Epithelial cell of proximal tubule (primary cell): ENCODE measurements around the gene INPP5F. TPM values are rescaled to one million over a fixed set of nuclear protein-coding genes. Genes with fewer than 3 reads are reported as not detected.

Experiments used
- DNase-seq: peaks from one replicate; pipeline ENCODE4 v3.0.0-alpha.2; 2011; ENCODE audit warnings: low read depth
- H3K4me3 ChIP-seq: 2 replicates; pipeline ENCODE4 v1.5.1; 2011; ENCODE audit warnings: low read depth, mild to moderate bottlenecking, low read length
- total RNA-seq: library from RNA; depleted of rRNA; stranded (reverse); fragments of >200 nt; gene quantifications from 2 replicates; pipeline ENCODE4 v1.2.3, GENCODE V29; 2015
- TF ChIP-seq, protein P1 (sequence below): conservative IDR thresholded peaks from 2 replicates; pipeline ENCODE4 v1.5.1; 2012; ENCODE audit warnings: low read depth, mild to moderate bottlenecking, low read length

INPP5F gene
- total RNA-seq, 1 donor from 2014 or later = 12.4 TPM

DNA sequence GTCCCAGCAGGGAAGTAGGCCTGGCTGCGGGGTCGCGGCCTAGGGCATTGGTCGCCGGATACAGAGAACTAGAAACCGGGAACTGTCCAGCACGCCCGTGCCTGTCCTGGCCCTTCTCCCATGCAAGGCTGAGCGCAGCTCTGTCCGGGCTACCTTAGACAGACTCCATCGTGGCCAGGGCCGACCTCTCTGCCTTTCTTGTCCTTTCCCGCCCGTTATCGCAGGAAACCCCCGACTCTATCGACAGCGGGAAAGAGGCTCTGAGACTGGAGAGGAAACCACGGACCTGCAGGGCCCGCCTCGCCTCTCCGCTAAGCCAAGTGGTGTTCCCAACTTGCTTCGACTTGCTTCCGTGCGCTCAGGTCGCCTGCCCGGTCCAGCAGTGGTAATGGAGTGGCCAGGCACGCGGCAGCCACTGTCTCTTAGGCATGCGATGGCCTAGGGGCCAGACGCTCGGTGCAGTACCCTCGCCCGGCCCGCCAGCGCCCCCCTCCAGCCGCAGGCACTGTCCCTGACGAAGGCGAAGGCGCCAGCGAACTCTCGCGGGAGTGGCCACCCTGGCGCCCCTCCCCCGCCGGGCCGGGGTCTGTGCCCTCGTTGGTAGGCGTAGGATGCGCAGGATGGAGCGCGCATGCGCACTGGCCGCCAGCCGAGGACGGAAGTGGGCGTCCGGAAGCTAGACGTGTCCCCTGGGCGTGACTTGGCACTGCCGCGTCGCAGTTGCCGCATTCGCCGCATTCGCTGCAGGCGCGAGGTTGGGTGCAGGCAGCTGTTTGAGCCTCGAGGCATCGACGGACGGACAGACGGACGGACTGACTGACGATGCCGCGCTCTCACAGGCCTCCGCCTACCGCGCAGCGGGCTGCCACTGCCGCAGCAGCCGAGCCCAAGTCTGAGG, 92.4 kb downstream of the INPP5F start:
- TF ChIP-seq, protein P1, sequence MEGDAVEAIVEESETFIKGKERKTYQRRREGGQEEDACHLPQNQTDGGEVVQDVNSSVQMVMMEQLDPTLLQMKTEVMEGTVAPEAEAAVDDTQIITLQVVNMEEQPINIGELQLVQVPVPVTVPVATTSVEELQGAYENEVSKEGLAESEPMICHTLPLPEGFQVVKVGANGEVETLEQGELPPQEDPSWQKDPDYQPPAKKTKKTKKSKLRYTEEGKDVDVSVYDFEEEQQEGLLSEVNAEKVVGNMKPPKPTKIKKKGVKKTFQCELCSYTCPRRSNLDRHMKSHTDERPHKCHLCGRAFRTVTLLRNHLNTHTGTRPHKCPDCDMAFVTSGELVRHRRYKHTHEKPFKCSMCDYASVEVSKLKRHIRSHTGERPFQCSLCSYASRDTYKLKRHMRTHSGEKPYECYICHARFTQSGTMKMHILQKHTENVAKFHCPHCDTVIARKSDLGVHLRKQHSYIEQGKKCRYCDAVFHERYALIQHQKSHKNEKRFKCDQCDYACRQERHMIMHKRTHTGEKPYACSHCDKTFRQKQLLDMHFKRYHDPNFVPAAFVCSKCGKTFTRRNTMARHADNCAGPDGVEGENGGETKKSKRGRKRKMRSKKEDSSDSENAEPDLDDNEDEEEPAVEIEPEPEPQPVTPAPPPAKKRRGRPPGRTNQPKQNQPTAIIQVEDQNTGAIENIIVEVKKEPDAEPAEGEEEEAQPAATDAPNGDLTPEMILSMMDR = no peak
- DNase-seq = no peak
- peak overlapping the region; percentile 14 for H3K4me3 ChIP-seq

DNA sequence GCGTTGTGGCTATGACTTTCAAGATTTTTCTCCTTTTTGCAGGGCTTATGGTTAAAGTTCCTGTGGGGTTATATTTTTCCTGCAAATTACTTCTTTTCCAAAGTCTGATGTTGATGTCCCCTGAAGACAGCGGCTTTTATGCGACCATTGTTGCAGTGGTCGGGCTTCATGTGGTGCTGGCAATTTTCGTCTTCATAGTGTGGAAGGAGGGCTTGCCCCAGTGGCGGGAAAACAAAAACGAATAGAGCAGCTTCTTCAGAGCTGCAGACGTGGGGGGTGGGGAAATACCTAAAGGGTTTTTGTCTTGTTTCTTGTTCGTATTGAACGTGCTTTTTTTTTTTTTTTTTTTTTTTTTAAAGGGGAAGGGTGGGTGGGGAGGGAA, 93.0 kb downstream of the INPP5F start:
- no peak for DNase-seq
- TF ChIP-seq, protein P1 = no peak
- peak overlapping the region; percentile 14 for H3K4me3 ChIP-seq

DNA sequence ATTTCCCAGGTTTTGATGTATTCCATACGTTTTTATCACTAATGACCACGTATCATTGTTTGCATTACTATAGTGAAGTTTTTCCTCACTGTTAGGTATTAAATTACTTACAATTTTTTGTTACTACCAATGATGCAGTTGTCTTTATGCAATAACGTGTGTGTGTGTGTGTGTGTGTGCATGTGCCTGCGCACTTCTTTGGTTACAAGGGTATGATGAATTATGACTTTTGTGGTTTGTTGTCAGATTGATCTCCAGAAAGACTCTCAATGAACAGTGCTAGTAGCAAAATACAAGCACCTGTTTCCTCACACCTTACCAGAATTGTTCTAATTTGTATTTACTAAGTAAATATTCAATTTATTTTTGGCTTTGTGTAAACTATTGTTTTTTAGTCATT, 95.3 kb downstream of the INPP5F start:
- DNase-seq = no peak
- no peak overlapping the region for H3K4me3 ChIP-seq
- TF ChIP-seq, protein P1 = no peak

DNA sequence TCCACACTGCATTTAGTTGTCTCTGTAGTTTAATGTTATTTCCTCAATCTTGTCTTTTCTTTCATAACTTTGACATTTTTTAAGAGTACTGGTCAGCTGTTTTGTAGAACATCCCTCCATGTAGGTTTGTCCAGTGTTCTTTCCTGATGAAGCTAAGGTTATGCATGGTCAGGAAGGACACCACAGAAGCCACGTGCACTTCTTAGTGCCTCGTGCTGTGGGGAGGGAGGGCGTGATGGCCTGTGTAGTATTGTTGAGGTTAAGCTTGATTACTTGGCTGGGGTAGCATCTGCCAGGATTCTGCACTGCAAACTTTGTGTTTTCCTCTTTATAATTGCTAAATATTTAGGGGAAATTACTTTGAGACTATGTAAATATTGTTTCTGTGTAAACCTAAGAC, 98.4 kb downstream of the INPP5F start:
- TF ChIP-seq, protein P1 = no peak
- H3K4me3 ChIP-seq = no peak overlapping the region
- DNase-seq = no peak

DNA sequence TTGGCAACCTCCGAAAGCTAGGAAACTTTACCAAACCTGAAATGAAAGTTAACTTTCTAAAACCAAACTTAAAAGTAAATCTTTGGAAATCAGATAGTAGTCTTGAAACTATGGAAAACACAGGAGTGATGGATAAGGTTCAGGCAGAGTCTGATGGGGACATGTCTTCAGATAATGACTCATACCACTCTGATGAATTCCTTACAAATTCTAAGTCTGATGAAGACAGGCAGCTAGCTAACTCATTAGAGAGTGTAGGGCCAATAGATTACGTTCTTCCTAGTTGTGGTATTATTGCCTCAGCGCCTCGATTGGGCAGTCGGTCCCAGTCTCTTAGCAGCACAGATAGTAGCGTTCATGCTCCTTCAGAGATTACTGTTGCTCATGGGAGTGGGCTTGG, 100.9 kb downstream of the INPP5F start:
- H3K4me3 ChIP-seq = no peak overlapping the region
- TF ChIP-seq, protein P1 = no peak
- no peak for DNase-seq

DNA sequence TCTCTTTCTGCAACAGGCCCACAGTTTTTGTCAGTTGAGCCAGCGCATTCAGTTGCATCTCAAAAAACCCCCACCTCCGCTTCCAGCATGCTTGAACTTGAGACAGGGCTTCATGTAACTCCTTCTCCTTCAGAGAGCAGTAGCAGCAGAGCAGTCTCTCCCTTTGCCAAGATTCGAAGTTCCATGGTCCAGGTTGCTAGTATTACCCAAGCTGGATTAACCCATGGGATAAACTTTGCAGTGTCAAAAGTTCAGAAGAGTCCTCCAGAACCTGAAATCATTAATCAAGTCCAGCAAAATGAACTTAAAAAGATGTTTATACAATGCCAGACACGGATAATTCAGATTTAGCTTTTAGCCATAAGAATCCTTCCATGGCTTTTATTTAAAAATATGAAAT, 101.6 kb downstream of the INPP5F start:
- H3K4me3 ChIP-seq = no peak overlapping the region
- no peak for DNase-seq
- TF ChIP-seq, protein P1 = no peak

DNA sequence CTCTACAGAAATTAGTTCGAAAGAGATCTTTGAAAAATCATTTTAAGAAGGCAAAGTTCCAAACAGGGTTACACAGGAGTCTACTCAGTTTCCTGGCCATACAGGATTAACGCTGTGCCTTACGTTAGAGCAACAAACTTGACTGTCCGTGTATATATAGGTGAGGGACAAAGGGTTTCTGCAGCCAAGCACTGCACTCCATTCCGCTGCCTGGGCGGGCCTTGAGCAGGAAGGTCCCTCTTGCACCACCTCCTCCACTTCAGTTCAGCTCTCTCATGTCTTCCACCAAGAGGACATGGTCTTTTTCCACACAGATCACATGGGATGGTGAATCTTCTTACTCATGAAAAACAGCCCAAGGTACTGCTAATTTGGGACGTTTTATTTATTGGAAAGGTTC, 103.6 kb downstream of the INPP5F start:
- TF ChIP-seq, protein P1 = no peak
- H3K4me3 ChIP-seq = no peak overlapping the region
- no peak for DNase-seq
